Mammary epithelial cell (primary cell): Measurements from ENCODE around the gene OTUB2.

Experiments used
- CTCF ChIP-seq, 2 donors: IDR thresholded peaks in 1 of 2; conservative IDR thresholded peaks in 1 of 2; 2 replicates each; pipeline ENCODE4 v1.5.1; 2011 to 2012; ENCODE audit warnings: inconsistent platforms in 2 of 2, low read length in 2 of 2, mild to moderate bottlenecking in 2 of 2, control low read depth in 1 of 2, low read depth in 1 of 2; ENCODE audit not compliant: insufficient read depth in 1 of 2; ENCODE audit errors: extremely low read depth in 1 of 2
- EZH2 ChIP-seq: IDR thresholded peaks from 2 replicates; pipeline ENCODE4 v1.6.1; 2012; ENCODE audit warnings: low read length, inconsistent platforms, borderline replicate concordance

- TF ChIP-seq EZH2 (no peak), CTCF (conservative IDR thresholded peaks at IDR 0.05 in 1 of 2, IDR thresholded peaks at IDR 0.05 in 1 of 2; ENCODE audit: extremely low read depth in 1 of 2, insufficient read depth in 1 of 2, low read depth in 1 of 2, low read length in 2 of 2) (peak; percentile 97 to 100)
These were observed 24.4 kb upstream of the OTUB2 start for GRCh38 chr14:94001501-94002396.
